B cell (primary cell): ENCODE data around the gene ERVW-1. TPM values are rescaled to one million over a fixed set of nuclear protein-coding genes. Genes with fewer than 3 reads are reported as not detected.

Experiments
- ATAC-seq: fragments of 200-7000 bp; cut with Tn5 transposase; one replicate; pipeline ENCODE4 v1.10.0; 2021; ENCODE audit warnings: low read depth, mild to moderate bottlenecking, moderate number of reproducible peaks, moderate library complexity
- CTCF ChIA-PET: fragments of 350-600 bp; sonication (Branson Sonifier 250); formaldehyde crosslinking; loops from one replicate; lab custom pipeline; 2021; ENCODE audit warnings: antibody characterized with exemption, inconsistent platforms; lab: Charles Lee
- POLR2A ChIA-PET: fragments of 350-600 bp; sonication (Branson Sonifier 250); formaldehyde crosslinking; loops from one replicate; lab custom pipeline; 2021; ENCODE audit warnings: antibody characterized with exemption; lab: Charles Lee
- DNase-seq: peaks from one replicate; pipeline ENCODE4 v3.0.0; 2013
- H2AFZ ChIP-seq: 2 replicates; pipeline ENCODE4 v1.6.1; 2012; ENCODE audit warnings: mild to moderate bottlenecking, low read depth, low read length; ENCODE audit not compliant: insufficient read depth, poor library complexity, severe bottlenecking
- H3K27ac ChIP-seq, 2 donors: 1 replicate in 1 of 2; 2 replicates in 1 of 2; pipeline ENCODE4 v1.5.1; 2012 to 2013; ENCODE audit warnings: low read length in 2 of 2, mild to moderate bottlenecking in 2 of 2, moderate library complexity in 1 of 2
- H3K27me3 ChIP-seq, 4 experiments: fragments of 200-600 bp in 1 of 4; sonication (generic) in 1 of 4; replicated peaks in 1 of 4; 1 replicate in 2 of 4; 2 replicates in 2 of 4; pipeline versions ENCODE4 v1.6.1 to v1.7.0; 2013 to 2016; ENCODE audit warnings: low read length in 3 of 4, mild to moderate bottlenecking in 2 of 4, mixed read lengths in 1 of 4, moderate library complexity in 1 of 4; ENCODE audit not compliant: insufficient read depth in 4 of 4, control insufficient read depth in 3 of 4; ENCODE audit errors: control extremely low read depth in 1 of 4
- H3K36me3 ChIP-seq, 2 experiments: replicated peaks in 1 of 2; 1 replicate in 1 of 2; 2 replicates in 1 of 2; pipeline versions ENCODE4 v1.6.1 to v1.7.1; 2013; ENCODE audit warnings: low read length in 1 of 2; ENCODE audit not compliant: insufficient read depth in 2 of 2, control insufficient read depth in 1 of 2; ENCODE audit errors: control extremely low read depth in 1 of 2, extremely low read depth in 1 of 2
- H3K4me1 ChIP-seq, 2 donors: fragments of 200-600 bp in 1 of 2; sonication (generic) in 1 of 2; 1 replicate in 1 of 2; 2 replicates in 1 of 2; pipeline versions ENCODE4 v1.5.1 to v1.6.1; 2013 to 2017; ENCODE audit warnings: low read length in 2 of 2; ENCODE audit not compliant: control insufficient read depth in 2 of 2, insufficient read depth in 2 of 2
- H3K4me2 ChIP-seq: replicated peaks from 2 replicates; pipeline ENCODE3; 2012; ENCODE audit warnings: mild to moderate bottlenecking, low read depth, low read length; ENCODE audit not compliant: poor library complexity, severe bottlenecking
- H3K4me3 ChIP-seq, 5 experiments: fragments of 200-600 bp in 1 of 5; sonication (generic) in 1 of 5; 1 replicate in 3 of 5; 2 replicates in 2 of 5; pipeline versions ENCODE4 v1.5.1 to v1.7.0; 2011 to 2016; ENCODE audit warnings: low read length in 4 of 5, mild to moderate bottlenecking in 4 of 5, low read depth in 2 of 5, control low read depth in 1 of 5, moderate library complexity in 1 of 5; ENCODE audit not compliant: insufficient read depth in 1 of 5; ENCODE audit errors: control extremely low read depth in 1 of 5, extremely low read depth in 1 of 5
- H3K79me2 ChIP-seq: fragments of 200-600 bp; sonication (generic); one replicate; pipeline ENCODE4 v1.6.0; 2016; ENCODE audit warnings: low read length; ENCODE audit not compliant: control insufficient read depth, insufficient read depth
- H3K9ac ChIP-seq: fragments of 200-600 bp; sonication (generic); 2 replicates; pipeline ENCODE4 v1.6.1; 2017; ENCODE audit warnings: mild to moderate bottlenecking, low read length, moderate library complexity
- H3K9me3 ChIP-seq, 3 donors: one replicate each; pipeline versions ENCODE4 v1.6.1 to v1.7.1; 2013; ENCODE audit warnings: low read length in 2 of 3; ENCODE audit not compliant: control insufficient read depth in 2 of 3, insufficient read depth in 1 of 3; ENCODE audit errors: control extremely low read depth in 1 of 3
- H4K20me1 ChIP-seq: 2 replicates; pipeline ENCODE4 v1.6.0; 2012; ENCODE audit warnings: mild to moderate bottlenecking, low read length; ENCODE audit not compliant: insufficient read depth, control insufficient read depth, poor library complexity, severe bottlenecking
- H3K27ac Mint-ChIP-seq: one replicate; pipeline ENCODE4 v1.8.0; 2021; ENCODE audit warnings: mixed read lengths
- H3K27me3 Mint-ChIP-seq: one replicate; pipeline ENCODE4 v1.8.0; 2021; ENCODE audit warnings: mixed read lengths
- H3K4me1 Mint-ChIP-seq: one replicate; pipeline ENCODE4 v1.8.0; 2021; ENCODE audit warnings: mixed read lengths
- H3K4me3 Mint-ChIP-seq: one replicate; pipeline ENCODE4 v1.8.0; 2021; ENCODE audit warnings: mixed read lengths
- H3K9me3 Mint-ChIP-seq: one replicate; pipeline ENCODE4 v1.8.0; 2022; ENCODE audit warnings: mixed read lengths; ENCODE audit not compliant: insufficient read depth
- CTCF ChIP-seq: fragments of 200-600 bp; IDR thresholded peaks from one replicate; pipeline ENCODE4 v1.8.0; 2022; ENCODE audit warnings: antibody characterized with exemption, mild to moderate bottlenecking
- EZH2 ChIP-seq: IDR thresholded peaks from 2 replicates; pipeline ENCODE4 v1.6.1; 2012; ENCODE audit warnings: borderline replicate concordance, low read depth, mild to moderate bottlenecking, moderate library complexity, low read length; ENCODE audit not compliant: insufficient read depth, poor library complexity, severe bottlenecking
- WGBS: methylation state at CpG from one replicate; pipeline ENCODE4 v1.1.5; 2013; ENCODE audit warnings: missing lambda C conversion rate; ENCODE audit not compliant: insufficient coverage; 5-methylcytosine and 5-hydroxymethylcytosine counted together
- intact Hi-C: fragments of 100-400 bp; cut with micrococcal nuclease; formaldehyde crosslinking; loops from one replicate; pipeline ENCODE4 v1.10.0; 2022
- polyA plus RNA-seq: library from polyadenylated mRNA; depleted of rRNA; stranded (reverse); fragments of >200 nt; gene quantifications from 2 replicates; pipeline ENCODE4 v1.2.3, GENCODE V29; 2012
- total RNA-seq, 2 donors: library from RNA; stranded (reverse); fragments of 120-200 nt in 1 of 2; gene quantifications; 1 replicate in 1 of 2; 2 replicates in 1 of 2; pipeline versions ENCODE4 v1.2.3 to v1.2.4, GENCODE V29; 2013 to 2022

The ERVW-1 gene
- total and polyA plus RNA-seq, 2 donors (not counting 1 experiment from before 2014, with no cell fraction given) = not detected

GRCh38 chr7:92435542-92435941 lies 42.2 kb downstream of the ERVW-1 start:
- Histone ChIP-seq H2AFZ (no peak overlapping the region), H3K36me3 (no peaks in the 10 kb centered on the region), H3K9ac (no peak overlapping the region), H3K27me3 (no peaks in the 10 kb centered on the region), H3K4me3 (no peak overlapping the region), H3K4me1 (no peaks in the 10 kb centered on the region), H4K20me1 (no peaks in the 10 kb centered on the region), H3K27ac (no peak overlapping the region), H3K4me2 (no peak overlapping the region), H3K9me3 (no peaks in the 10 kb centered on the region), H3K79me2 (no peaks in the 10 kb centered on the region)
- Mint-ChIP-seq H3K27me3 (peaks cover 21% of the 10 kb centered on the region), H3K4me3 (no peak overlapping the region), H3K4me1 (no peaks in the 10 kb centered on the region), H3K27ac (no peak overlapping the region), H3K9me3 (no peaks in the 10 kb centered on the region)
- CTCF ChIA-PET = interaction anchor here (1.3 kb wide), 1 partner anchor 11 kb away, joined by 3 read pairs; no protein-coding TSS in a partner anchor
- WGBS = no CpG with 5 or more reads among the region's 2 CpGs
- POLR2A ChIA-PET = no interaction called here
- no peak for DNase-seq
- TF ChIP-seq CTCF (no peak), EZH2 (no peak)
- intact Hi-C loops = no loop called here
- ATAC-seq = no peak

- no peak overlapping the region for H3K27ac ChIP-seq
- DNase-seq (no peak), ATAC-seq (no peak)
- no peak overlapping the region for H3K9ac ChIP-seq
- no peaks in the 10 kb centered on the region for H3K9me3 ChIP-seq
- intact Hi-C loops = no loop called here
- H3K4me3 Mint-ChIP-seq = no peak overlapping the region
- peaks cover 25% of the 10 kb centered on the region for H3K27me3 Mint-ChIP-seq
- no peaks in the 10 kb centered on the region for H3K4me1 ChIP-seq
- no peak overlapping the region for H3K4me2 ChIP-seq
- POLR2A ChIA-PET = no interaction called here
- no peak overlapping the region for H2AFZ ChIP-seq
- no peaks in the 10 kb centered on the region for H3K9me3 Mint-ChIP-seq
- CTCF ChIA-PET = interaction anchor here (0.6 kb wide), 1 partner anchor 10 kb away, joined by 3 read pairs; no protein-coding TSS in a partner anchor
- TF ChIP-seq CTCF (no peak), EZH2 (no peak)
- H3K36me3 ChIP-seq = no peaks in the 10 kb centered on the region
- H3K4me3 ChIP-seq = no peak overlapping the region
- H4K20me1 ChIP-seq = no peaks in the 10 kb centered on the region
- no peaks in the 10 kb centered on the region for H3K79me2 ChIP-seq
- no peaks in the 10 kb centered on the region for H3K4me1 Mint-ChIP-seq
- no peak overlapping the region for H3K27ac Mint-ChIP-seq
- WGBS = 98% methylated on average over 6 of the region's 8 CpGs
- H3K27me3 ChIP-seq = no peaks in the 10 kb centered on the region
Observed at GRCh38 chr7:92433019-92433418, 44.7 kb downstream of the ERVW-1 start.
